ENCODE measurements around the gene SIRT4.

DNA sequence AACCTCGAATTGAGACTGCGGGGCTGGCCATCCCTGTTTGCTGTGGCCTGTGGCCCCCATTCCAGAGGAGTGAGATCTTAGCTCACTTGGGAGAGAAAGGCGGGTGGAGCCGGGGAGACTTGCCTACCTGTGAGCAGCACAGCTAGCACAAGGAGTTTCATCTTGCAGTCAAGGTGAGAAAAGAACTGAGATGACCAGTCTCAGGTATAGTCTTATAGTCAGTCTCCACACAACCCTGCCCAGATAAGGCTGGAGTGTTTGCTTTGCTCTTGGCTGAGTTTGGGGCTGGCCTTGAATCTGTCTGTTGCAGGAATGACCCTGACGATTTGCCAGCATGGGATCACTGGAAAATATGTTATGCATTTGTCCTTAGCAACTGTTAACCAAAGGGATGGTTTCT, 25.5 kb downstream of the SIRT4 start, which contains the start of gene PLA2G1B:
- TF ChIP-seq, protein P1, sequence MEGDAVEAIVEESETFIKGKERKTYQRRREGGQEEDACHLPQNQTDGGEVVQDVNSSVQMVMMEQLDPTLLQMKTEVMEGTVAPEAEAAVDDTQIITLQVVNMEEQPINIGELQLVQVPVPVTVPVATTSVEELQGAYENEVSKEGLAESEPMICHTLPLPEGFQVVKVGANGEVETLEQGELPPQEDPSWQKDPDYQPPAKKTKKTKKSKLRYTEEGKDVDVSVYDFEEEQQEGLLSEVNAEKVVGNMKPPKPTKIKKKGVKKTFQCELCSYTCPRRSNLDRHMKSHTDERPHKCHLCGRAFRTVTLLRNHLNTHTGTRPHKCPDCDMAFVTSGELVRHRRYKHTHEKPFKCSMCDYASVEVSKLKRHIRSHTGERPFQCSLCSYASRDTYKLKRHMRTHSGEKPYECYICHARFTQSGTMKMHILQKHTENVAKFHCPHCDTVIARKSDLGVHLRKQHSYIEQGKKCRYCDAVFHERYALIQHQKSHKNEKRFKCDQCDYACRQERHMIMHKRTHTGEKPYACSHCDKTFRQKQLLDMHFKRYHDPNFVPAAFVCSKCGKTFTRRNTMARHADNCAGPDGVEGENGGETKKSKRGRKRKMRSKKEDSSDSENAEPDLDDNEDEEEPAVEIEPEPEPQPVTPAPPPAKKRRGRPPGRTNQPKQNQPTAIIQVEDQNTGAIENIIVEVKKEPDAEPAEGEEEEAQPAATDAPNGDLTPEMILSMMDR (IDR thresholded peaks at IDR 0.05): no peak
- TF ChIP-seq POLR2A (IDR thresholded peaks at IDR 0.05) (no peak), POLR2AphosphoS5 (IDR thresholded peaks at IDR 0.05; ENCODE audit: insufficient read depth in 1 of 2, low read depth in 1 of 2) (no peak)

Measured in vagina (tissue), 2 donors.